SH-SY5Y (cell line): Measurements from ENCODE around the gene DIRAS1.

Experiments
- GATA2 ChIP-seq: IDR thresholded peaks from 2 replicates; pipeline ENCODE4 v1.6.1; 2011; ENCODE audit warnings: mild to moderate bottlenecking, low read depth, low read length
- GATA3 ChIP-seq: IDR thresholded peaks from 2 replicates; pipeline ENCODE4 v1.6.1; 2011; ENCODE audit warnings: low read depth, mild to moderate bottlenecking, low read length, moderate library complexity

DNA sequence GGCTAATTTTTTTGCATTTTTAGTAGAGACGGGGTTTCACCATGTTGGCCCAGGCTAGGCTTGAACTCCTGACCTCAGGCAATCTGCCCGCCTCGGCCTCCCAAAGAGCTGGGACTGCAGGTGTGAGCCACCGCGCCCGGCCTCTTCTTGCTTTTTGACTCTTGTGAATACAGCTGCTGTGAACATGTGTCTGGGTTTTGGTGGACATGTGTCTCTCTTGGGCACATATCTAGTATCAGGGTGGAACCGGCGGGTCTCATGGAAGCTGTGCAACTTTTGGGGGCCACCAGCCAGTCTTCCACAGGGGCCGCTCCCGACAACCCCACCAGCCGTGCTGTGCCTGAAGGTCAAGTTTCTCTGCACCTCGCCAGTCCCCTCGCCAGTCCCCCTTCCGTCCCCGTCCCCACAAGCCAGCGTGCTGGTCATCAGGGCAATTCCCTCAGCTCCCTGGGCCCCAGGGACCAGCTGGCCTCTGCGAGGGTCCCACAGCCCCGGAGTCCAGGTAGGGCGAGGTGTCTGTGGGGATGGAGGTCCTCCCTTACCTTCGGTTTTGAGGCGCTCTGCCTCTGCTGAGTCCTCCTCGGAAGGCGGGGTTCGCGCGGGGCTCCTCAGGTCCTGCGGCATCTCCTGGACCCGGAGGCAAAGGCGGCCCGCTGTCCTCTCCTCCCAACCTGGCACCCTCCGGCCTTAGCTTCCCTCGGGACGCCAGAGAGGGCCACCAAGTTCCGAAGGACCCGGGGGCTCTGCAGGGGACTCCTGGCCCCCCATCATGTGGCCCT is 45.6 kb upstream of the DIRAS1 start:
- TF ChIP-seq GATA2 (no peak), GATA3 (no peak)
